ENCODE results near the gene PSAPL1. TPM values are rescaled to one million over a fixed set of nuclear protein-coding genes. Genes with fewer than 3 reads are reported as not detected.

Gene PSAPL1
- polyA plus RNA-seq (ENCODE audit: insufficient read length in 4 of 4): not detected

DNA sequence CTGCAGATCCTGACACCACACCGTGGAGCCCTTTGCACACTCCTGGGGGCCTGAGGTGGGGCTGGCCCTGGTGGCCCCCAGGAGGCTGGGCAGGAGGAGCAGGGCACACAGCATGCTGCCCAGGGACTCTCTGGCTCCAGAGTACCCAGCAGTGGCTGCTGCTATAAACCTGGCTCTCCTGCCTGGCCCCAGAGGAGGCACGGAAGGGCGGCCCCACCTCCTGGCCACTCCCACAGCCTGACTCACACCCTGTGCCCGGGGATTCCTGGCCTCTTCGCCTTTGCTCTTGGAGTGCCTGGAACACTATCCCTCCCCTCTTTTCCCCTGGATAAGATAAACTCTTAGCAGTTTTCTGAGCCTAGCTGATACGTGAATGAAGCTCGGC lies at the start of gene PSAPL1:
PSAPL1 (minus strand) TSS at position 165 of the 385 bp plus-strand sequence; CDS start at position 114, 51 bp downstream.
- DNase-seq (ENCODE audit: low read depth in 4 of 4, low spot score in 2 of 4): no peak

DNA sequence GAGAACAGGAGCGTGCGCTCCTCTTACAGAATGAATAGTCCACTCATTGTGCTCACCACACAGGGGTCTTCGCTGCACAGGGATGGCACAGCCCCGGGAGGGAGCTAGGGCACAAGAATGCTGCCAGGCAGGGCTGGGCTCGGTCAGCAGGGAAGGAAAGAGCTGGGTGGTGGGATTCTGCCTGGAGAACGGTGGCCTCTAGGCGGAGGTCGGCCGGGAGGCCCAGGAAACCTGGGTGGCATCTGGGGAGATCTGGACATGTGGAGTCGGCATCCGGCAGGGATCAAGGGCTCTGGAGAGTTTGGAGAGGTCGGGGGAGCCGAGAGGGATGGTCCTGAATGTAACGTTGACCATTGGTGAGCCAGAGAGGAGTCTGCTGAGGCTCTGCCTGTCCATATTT lies 46.5 kb upstream of the PSAPL1 start:
- DNase-seq (ENCODE audit: low read depth in 4 of 4, low spot score in 2 of 4): no peak

GRCh38 chr4:7480423-7480822 lies 45.7 kb upstream of the PSAPL1 start:
- DNase-seq (ENCODE audit: low read depth in 4 of 4, low spot score in 2 of 4): no peak

DNA sequence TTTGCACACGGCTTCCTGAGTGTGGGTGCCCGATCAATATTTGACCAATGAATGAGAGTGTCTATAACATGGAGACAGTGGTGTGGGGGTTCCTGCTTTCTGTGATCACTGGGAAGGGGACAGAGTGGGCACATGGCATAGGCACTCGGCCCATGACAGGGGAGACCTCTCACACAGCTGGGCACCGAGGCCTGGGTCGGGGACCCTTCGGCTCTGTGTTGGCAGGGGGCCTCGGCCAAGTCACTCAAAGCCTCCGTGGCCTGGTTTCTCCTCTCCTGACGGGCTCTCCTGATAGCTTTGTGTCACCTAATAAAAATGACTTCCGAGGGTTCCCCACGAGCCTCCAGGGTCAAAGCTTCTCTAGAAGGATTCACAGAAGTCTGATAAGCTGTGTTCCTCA lies 43.9 kb upstream of the PSAPL1 start:
- DNase-seq (ENCODE audit: low read depth in 4 of 4, low spot score in 2 of 4): no peak

GRCh38 chr4:7477695-7478094 lies 43.0 kb upstream of the PSAPL1 start:
- DNase-seq (ENCODE audit: low read depth in 4 of 4, low spot score in 2 of 4): no peak

- DNase-seq (ENCODE audit: low read depth in 4 of 4, low spot score in 2 of 4): no peak
These were observed 42.1 kb upstream of the PSAPL1 start for GRCh38 chr4:7476820-7477219.

GRCh38 chr4:7475207-7475606 lies 40.5 kb upstream of the PSAPL1 start:
- no peak for DNase-seq (ENCODE audit: low read depth in 4 of 4, low spot score in 2 of 4)

DNA sequence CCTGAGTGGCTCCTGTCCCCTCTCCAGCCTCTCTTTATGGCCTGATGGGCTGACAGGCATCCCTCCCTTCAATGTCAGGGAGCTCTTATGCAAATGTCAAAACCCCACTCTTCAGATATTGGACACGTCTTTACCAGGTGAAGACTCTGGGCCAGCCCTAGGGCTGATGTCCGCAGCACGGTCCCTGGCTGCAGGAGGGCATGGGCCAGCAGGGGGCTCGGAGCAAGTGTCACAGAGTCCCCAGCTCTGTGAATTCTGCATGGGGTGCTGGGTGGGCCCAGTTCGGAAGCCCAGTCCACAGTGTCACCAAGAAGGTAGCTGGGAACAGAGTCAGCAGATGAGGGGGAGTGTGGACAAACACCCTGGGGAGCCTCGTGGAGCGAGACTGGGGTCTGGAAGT lies 39.6 kb upstream of the PSAPL1 start:
- no peak for DNase-seq (ENCODE audit: low read depth in 4 of 4, low spot score in 2 of 4)

- no peak for DNase-seq (ENCODE audit: low read depth in 4 of 4, low spot score in 2 of 4)
These were observed 38.4 kb upstream of the PSAPL1 start for GRCh38 chr4:7473081-7473480.

DNA sequence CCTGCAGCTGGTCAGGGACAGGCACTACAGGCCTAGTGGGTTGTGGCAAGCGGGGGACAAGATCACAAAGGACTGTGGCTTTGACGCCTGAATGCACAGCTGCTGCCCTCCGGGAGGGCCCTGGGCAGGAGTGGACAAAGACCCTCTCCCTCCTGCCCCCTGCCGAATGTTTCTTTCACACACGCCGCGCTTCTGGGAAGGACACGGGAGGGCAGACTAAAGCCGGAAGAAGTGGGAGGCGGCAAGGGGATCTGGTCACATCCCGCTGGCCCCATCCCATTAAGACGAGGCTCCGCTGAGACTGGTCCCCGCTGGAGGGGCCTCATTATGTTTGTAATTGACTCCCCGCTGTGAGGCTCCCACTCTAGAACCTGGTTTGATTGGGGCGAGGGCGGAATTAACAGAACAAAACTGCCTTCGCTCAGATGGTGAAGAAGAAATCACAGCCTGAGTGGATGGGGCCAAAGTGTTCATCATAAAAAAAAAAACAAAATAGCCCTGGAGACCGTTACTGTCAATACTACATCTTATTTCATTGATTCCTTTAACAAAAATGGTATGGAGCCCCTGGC lies 37.8 kb upstream of the PSAPL1 start:
- DNase-seq (ENCODE audit: low read depth in 4 of 4, low spot score in 2 of 4): peak in 1 of 4 donors; percentile 27

DNA sequence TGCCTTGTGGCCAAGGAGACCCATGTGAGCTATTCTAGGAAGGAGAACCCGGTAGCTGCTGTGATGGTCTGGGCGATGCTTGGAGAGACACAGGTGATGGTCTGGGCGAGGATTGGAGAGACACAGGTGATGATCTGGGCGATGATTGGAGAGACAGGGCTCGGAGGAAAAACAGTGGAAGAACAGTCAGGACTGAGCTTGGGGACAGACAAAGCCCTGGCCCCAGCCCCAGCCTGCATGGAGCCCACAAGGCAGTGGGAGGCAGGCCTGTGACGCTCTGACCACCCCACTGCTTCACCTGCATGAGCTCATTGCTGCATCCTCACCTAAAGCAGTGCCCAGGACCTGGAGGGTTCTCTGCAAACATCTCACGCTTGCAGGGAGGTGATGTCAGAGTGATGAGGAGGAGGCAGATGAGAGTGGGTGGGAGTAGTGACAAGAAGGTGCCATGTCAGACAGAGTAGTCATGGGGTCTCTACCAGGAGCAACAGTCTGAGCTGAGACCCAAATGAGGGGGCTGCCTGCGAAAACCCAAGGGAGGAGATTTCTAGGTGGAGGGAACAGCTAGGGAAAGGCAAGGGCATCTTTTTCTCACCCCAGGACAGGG lies 35.9 kb upstream of the PSAPL1 start:
- no peak for DNase-seq (ENCODE audit: low read depth in 4 of 4, low spot score in 2 of 4)

DNA sequence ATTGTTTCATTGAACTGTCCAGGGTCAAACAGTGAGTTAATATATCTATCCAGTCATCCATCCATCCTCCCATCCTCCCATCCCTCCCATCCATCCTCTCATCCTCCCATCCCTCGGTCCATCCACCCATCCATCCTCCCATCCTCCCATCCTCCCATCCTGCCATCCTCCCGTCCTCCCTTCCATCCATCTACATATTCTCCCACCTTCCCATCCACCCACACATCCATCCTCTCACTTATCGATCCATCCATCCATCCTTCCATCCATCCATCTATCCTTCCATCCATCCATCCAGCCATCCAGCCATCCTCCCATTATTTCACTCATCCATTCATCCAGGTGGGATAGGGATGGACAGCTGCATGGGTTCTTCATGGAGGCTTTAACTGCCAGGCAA lies 35.4 kb upstream of the PSAPL1 start:
- no peak for DNase-seq (ENCODE audit: low read depth in 4 of 4, low spot score in 2 of 4)

DNA sequence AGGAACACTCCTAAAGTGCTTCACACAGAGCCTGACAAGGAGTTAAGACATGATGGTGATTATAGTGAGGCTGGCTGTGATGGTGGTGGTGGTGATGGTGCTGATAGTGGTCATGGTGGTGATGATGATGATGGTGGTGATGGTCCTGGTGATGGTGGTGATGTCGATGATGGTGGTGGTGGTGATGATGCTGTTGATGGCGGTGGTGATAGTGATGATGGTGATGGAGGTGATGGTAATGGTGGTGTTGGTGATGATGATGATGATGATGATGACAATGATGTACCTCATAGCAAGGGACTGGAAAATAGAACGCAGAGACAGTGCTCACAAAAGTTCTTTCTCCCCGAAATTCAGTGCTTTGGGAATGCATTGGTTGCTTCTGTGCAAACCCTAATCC lies 34.3 kb upstream of the PSAPL1 start:
- DNase-seq (ENCODE audit: low read depth in 4 of 4, low spot score in 2 of 4): no peak

GRCh38 chr4:7467471-7467870 lies 32.7 kb upstream of the PSAPL1 start:
- DNase-seq (ENCODE audit: low read depth in 4 of 4, low spot score in 2 of 4): no peak

DNA sequence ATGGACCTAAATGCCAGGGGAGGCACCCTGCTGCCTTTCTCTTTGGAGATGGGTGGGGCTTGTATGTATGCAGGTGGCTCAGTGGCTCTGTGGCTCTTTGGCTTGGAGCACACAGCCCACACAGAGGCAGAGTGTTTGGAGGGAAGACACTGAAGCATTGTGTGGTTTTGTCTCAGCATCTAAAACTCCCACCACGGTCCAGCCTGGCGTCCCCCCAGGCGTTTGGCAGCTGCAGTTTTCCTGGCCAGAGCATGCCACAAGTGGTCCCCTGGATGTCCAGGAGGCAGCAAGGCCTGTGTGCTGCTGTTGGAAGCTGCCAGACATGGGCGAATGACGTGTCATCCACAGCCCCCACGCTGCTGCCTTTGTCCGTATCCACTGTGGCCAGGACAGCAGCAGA lies 32.2 kb upstream of the PSAPL1 start:
- no peak for DNase-seq (ENCODE audit: low read depth in 4 of 4, low spot score in 2 of 4)

DNA sequence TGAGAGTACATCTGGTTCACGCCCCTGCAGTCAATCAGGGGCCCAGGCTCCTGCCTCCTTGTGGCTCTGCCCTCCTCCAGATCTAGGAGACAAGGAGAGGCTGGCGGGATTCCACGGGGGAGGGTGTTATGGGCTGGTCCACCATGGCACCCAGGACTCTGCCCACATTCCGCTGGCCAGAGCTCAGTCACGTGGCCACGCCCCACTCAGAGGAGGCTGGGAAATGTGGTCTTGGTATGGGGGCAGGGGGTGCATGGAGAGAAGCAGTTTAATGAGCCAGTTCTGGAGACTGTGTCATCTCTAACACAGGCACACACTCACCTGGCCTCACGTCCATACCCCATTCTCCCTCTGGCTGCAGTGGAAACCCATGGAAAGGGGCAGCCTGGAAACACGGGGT lies 31.5 kb upstream of the PSAPL1 start:
- DNase-seq (ENCODE audit: low read depth in 4 of 4, low spot score in 2 of 4): no peak

DNA sequence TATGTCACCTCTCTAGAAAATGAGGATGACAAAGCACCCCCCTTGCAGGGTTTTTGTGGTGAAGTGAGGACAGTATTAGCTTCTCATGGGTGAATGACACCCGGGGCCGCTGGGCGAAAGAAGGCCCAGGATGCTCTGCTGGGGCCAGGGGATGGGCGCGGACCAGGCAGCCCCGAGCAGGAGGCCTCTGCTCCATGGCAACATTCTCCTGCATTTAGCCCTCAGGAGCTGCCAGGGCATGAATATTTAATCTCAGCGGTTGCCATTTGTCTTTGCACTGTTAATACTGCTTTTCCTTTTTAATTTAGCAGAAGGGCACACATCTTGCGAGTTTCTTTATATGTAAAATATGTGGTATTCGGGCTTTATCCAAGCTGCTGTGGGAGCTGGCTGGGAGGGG lies 30.3 kb upstream of the PSAPL1 start:
- no peak for DNase-seq (ENCODE audit: low read depth in 4 of 4, low spot score in 2 of 4)

DNA sequence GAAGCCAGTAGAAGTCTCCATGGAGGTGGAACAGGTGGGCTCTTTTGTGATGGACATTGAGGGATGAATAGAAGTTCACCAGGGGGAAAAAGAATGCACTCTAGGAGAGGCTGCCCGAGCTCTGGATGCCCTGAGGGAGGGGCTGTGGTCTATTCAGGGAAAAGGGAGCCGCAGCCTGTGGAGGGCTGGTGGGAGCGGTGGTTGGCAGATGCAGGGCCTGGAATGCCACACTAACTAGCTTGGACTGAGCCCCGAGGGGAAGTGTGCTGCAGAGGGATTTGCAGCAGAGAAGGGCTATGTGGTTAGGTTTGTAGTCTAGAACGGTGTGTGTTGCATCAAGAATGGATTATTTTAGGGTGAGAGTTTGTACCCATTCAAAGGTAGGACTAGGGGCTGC lies 29.5 kb upstream of the PSAPL1 start:
- no peak for DNase-seq (ENCODE audit: low read depth in 4 of 4, low spot score in 2 of 4)

DNA sequence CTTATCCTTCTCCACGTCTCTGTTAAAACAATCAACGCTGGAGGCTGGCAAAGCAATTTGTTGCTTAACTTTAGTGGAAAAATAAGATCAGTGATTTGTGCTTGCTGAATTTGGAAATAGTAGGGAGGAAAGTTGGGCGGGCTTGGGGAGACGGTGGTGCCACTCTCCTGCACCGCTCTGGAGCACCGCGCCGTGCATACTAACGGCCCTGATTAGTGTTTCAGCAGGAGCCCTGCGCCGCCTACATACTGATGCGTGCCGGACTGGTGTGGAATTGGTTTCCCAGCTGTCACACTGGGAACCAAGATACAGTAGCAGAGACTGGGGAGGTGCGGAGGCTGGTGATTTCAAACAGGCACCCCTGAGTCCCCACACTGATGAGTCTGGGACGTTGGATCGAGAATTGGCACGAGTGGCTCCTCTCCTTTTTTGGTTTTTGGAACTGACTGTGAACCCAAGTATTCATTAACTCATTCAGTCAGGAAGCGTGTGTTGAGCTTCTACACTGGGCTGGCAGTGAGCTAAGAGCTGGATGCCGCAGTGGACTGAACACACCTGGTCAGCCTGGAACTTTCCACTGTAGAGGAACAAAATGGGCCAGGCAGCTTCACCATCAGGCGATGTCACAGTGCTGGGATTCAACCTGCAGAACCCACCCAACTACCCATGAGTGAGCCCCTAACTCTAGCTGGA lies 29.0 kb upstream of the PSAPL1 start:
- DNase-seq (ENCODE audit: low read depth in 4 of 4, low spot score in 2 of 4): no peak

- DNase-seq (ENCODE audit: low read depth in 4 of 4, low spot score in 2 of 4): no peak
These were observed 27.8 kb upstream of the PSAPL1 start for GRCh38 chr4:7462509-7462971.

GRCh38 chr4:7461230-7461629 lies 26.5 kb upstream of the PSAPL1 start:
- no peak for DNase-seq (ENCODE audit: low read depth in 4 of 4, low spot score in 2 of 4)

GRCh38 chr4:7460566-7460965 lies 25.8 kb upstream of the PSAPL1 start:
- no peak for DNase-seq (ENCODE audit: low read depth in 4 of 4, low spot score in 2 of 4)

Measured in left renal cortex interstitium (tissue), 4 donors.